Hepatocyte (in vitro differentiated cells): Measurements from ENCODE around the gene POU6F2.

Source experiments
- EZH2 ChIP-seq: fragments of 200-600 bp; sonication (generic); IDR thresholded peaks from 2 replicates; pipeline ENCODE4 v1.6.1; 2016; ENCODE audit warnings: antibody characterized with exemption, mild to moderate bottlenecking, borderline replicate concordance
- EZH2phosphoT487 ChIP-seq: fragments of 200-600 bp; sonication (generic); IDR thresholded peaks from one replicate; pipeline ENCODE4 v1.6.1; 2018; ENCODE audit warnings: antibody characterized with exemption, mild to moderate bottlenecking, low read depth, moderate library complexity; ENCODE audit not compliant: unreplicated experiment, severe bottlenecking
- TF ChIP-seq, protein P1 (sequence below): fragments of 200-600 bp; sonication (generic); IDR thresholded peaks from 2 replicates; pipeline ENCODE4 v1.5.1; 2016; ENCODE audit warnings: antibody characterized with exemption, mild to moderate bottlenecking; ENCODE audit not compliant: poor library complexity

DNA sequence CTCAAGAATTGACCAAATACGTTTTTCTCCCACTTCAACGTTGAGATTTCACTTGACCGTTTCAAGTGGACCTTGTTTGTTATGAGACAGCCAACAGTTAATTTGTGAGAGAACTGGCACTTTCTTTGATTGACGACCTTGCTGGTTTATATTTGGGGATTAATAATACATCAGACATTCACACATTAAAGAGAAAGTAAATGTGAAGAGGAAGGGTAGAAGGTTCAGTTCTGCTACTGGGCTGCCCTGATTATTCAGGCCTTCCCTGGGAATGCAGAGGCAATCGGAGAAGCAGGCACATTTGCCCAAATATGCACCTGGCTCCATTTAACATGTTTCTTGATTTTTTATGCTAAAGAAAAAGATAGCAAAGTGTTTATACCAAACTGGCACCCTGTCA, 114.1 kb downstream of the POU6F2 start:
- TF ChIP-seq, protein P1, sequence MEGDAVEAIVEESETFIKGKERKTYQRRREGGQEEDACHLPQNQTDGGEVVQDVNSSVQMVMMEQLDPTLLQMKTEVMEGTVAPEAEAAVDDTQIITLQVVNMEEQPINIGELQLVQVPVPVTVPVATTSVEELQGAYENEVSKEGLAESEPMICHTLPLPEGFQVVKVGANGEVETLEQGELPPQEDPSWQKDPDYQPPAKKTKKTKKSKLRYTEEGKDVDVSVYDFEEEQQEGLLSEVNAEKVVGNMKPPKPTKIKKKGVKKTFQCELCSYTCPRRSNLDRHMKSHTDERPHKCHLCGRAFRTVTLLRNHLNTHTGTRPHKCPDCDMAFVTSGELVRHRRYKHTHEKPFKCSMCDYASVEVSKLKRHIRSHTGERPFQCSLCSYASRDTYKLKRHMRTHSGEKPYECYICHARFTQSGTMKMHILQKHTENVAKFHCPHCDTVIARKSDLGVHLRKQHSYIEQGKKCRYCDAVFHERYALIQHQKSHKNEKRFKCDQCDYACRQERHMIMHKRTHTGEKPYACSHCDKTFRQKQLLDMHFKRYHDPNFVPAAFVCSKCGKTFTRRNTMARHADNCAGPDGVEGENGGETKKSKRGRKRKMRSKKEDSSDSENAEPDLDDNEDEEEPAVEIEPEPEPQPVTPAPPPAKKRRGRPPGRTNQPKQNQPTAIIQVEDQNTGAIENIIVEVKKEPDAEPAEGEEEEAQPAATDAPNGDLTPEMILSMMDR: no peak
- no peak for TF ChIP-seq EZH2phosphoT487
- no peak for TF ChIP-seq EZH2
